Measurements from ENCODE around the gene TMEM179.
A peak's percentile ranks its signal among the peaks of the same experiment; 100 is the strongest.

The TMEM179 gene

DNA sequence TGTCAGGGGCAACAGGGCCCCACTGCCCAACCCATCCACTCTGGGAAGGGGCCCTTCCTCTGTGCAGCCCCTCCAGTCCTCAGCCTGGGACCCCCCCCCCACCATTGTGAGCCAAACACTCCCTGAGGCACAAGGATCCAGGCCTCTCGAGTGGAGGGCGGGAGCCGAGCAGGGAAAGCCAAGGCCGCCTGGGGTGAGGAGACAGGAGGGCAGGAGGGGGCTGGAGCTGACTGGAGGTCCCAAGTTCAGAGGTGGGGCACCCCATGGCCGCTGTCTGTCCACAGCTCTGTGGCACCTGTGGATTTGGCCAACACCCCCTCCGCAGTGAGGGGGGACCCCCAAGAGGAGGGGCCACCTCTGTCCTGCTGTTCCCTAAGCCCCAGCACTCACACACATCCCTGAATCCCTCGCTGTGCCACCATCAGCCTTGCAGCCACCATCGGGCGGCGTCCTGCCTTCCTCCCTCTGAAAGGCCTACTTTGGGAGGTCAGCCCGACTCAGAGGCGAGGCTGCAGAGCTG lies 50.4 kb downstream of the TMEM179 start:
- DNase-seq, result peak; percentile 12

GRCh38 chr14:104553166-104554087 lies 51.1 kb downstream of the TMEM179 start:
- DNase-seq, result peak; percentile 16

GRCh38 chr14:104552738-104553125 lies 51.8 kb downstream of the TMEM179 start:
- no peak for DNase-seq

DNA sequence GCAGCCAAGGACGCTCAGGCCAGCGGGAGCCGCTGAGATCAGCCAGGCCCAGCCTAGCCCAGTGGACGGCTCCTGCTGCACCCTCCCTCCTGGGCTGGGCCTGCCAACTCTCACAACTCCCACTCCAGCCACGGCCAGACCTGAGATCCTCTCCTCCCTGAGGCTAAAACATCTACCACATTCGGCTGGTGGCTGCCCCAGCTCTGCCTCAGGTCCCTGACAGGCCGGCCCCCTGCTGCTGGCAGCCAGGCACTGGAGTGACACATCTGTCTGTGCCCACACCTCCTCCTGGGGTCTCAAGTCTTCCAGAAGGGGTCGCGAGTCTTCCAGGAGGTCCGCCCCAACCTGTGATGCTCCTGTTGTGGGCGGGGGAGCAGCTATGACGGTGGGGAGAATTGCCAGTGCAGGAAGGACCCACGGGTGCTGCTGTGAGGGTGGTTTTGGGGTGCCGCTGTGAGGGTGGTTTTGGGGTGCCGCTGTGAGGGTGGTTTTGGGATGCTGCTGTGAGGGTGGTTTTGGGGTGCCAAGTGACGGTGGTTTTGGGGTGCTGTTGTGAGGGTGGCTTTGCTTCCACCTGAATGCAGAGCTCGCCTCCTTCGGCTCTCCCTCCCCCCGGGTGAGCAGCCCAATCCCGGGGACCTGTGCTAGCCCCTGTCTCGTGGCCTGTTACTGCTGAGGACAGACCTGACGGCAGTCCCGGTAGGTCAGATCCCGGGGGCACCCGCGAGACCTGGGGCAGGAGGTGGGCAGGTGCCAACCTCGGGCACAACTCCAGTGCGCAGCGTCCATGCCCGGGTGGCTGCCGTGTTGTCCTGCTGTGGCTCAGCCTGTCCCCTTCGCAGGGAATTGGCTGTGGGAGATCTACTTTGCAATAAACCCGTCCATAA lies 52.5 kb downstream of the TMEM179 start:
- DNase-seq, result peak; percentile 10

GRCh38 chr14:104550861-104551728 lies 53.5 kb downstream of the TMEM179 start:
- peak; percentile 11 for DNase-seq

- DNase-seq, result no peak
These were observed 54.2 kb downstream of the TMEM179 start for GRCh38 chr14:104550340-104550860.

GRCh38 chr14:104549536-104550339 lies 54.8 kb downstream of the TMEM179 start:
- DNase-seq, result no peak

DNA sequence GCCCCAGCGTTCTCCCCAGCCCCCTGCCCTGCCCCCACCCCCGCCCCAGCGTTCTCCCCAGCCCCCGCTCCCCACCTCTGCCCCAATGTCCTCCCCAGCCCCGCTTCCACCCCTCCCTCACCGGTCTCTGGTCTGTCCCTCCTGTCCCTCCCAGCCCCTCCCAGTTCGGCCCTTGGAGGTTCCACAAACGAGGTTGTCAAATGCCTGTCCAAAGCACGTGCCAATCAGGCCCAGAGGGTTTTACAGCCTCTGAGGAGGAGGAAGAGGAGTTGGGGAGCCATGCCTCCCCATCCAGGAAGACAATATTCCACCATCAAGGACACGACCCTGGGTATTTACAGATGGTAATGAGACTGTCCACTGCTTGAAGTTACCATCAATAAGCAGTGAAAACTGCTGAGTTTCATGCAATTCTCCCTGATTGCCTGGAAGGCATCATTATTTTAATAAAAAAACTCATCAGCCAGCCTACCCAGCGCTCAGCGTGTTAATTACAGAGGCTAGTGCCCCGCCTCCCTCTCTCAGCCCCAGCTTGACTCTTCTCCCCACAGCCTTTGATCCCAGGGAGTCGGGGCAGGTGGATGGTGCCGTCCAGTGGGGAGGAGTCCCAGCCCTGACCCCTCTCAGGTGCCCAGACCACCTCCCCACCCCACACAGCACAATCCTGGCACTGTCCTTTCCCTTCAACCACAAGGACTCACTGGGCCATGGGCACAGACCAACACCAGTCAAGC lies 55.6 kb downstream of the TMEM179 start:
- DNase-seq, result no peak

- DNase-seq, result no peak
These were observed 56.4 kb downstream of the TMEM179 start for GRCh38 chr14:104547998-104548700.

DNA sequence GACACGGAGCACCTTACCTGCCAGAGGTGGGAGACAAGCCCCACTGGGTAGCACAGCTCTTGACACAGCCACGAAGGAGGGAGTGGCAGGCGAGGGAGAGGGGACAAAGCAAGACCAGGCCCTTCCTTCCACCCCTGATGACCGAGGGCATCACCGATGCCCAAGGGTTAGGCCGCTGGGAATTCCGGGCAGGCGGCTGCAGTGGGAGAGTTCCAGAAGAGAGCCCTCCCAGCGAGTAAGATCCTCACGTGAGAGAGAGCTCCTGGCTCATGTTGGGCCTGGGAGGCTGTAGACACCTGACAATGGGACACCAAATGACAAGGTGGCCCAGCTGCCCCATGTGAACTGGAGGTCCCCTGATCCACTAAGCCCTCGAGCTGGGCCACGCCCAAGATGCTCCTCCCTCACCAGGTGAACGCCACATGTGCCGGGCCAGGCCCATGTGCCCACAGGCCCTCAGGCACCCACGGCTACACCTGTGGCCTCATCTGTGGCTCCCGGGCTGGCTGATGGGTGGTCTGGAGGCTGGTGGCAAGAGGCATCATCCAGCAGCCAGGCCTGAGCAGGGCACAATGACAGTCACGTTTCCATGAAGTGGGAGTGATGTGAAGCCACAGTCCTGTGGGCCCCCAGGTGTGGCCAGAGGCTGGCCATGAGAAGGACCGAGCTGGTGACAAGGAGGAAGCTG lies 57.1 kb downstream of the TMEM179 start:
- DNase-seq, result no peak

- DNase-seq, result no peak
These were observed 57.8 kb downstream of the TMEM179 start for GRCh38 chr14:104546591-104547309.

GRCh38 chr14:104545942-104546501 lies 58.5 kb downstream of the TMEM179 start:
- DNase-seq, result peak; percentile 50

GRCh38 chr14:104545151-104545941 lies 59.2 kb downstream of the TMEM179 start:
- no peak for DNase-seq

DNA sequence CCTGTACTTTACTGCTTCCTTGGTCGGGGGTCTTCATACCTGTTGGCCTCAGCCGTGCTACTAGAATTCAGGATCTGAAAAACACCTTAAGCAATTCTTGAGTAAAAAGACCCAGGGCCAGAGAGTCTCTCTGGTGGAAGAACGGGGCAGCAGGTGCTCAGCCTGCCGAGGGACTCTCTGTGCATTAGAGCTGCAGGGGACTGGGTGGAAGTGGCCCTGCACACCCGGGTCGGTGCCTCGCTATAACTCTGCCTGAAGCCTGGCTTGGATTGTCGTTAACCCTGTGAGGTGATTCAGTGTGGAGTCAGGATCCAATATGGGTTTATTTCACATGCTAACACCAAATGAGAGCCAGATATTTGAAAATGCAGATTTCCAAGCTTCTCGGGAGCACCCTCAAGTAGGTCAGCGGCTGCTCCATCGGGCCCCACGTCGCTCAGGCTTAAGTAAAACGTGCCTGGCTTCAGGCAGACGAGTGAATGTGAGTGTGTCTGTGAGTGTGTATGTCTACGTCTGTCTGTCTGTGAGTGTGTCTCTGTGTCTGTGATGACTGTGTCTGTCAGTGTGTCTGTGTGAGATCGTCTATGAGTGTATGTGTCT lies 60.1 kb downstream of the TMEM179 start:
- DNase-seq, result no peak

DNA sequence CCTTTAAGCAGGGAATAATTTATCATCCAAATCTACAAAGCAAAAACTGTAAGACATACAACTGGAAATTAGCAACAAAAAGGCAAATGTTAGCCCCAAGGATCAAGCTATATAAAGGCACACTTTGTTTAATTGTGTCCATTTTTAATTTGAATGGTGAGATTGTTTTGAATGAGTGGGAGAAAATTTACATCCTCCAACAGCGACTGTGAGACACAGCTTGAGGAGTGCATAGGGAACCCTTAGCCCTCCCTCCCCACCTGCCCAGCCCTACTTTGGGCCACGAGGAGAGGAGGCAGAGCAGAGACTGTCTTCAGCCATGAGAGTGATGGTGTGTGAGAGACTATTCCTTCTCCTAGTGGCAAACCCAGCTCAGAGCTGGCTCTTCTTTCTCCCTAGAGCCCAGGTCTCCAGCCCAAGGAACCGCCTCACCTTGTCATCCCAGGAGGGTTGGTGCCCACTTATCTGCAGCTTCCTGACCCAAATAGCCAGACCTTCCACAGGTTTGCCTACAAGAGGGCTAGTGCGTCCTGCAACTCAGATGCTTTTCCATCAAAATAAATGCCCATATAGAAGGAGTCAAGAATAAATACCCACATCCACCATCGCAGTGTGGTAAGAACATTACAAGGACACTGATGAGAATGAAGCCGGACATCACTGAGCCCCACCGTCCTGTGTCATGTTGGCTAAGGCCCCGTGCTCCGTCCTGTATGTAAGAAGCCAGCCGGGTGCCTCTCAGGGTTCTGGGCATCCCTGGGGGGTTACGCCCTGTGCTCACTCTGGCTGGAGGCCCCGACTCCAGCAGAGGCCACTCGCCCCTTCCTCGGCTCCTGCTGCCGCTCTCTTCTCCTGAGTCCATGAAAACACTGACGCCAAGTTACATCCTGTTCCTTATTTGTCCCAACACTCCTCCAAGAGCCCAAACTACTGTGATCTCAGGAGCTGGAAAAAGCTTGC lies 61.4 kb downstream of the TMEM179 start:
- DNase-seq, result no peak
